Measurements from ENCODE around the gene GTF3C5.

GRCh38 chr9:132984202-132985070 is 46.4 kb upstream of the GTF3C5 start:
- TF ChIP-seq CTCF (IDR thresholded peaks at IDR 0.05; ENCODE audit: low read depth, low read length) (no peak), POLR2A (IDR thresholded peaks at IDR 0.05; ENCODE audit: extremely low read depth, insufficient read length) (no peak), MAX (IDR thresholded peaks at IDR 0.05; ENCODE audit: low read depth, low read length) (no peak), MYC (IDR thresholded peaks at IDR 0.05; ENCODE audit: low read depth, low read length) (no peak)
